ENCODE data around the gene IL1RL1.

IL1RL1 gene

GRCh38 chr2:102369866-102370265 is 58.5 kb downstream of the IL1RL1 start:
- no peak for DNase-seq (ENCODE audit: low spot score)

- DNase-seq (ENCODE audit: low spot score): no peak
Observed at GRCh38 chr2:102376052-102376591, 64.8 kb downstream of the IL1RL1 start.

- DNase-seq (ENCODE audit: low spot score): no peak
Observed at GRCh38 chr2:102383722-102384121, 72.4 kb downstream of the IL1RL1 start.

- no peak for DNase-seq (ENCODE audit: low spot score)
Observed at GRCh38 chr2:102385522-102385921, 74.2 kb downstream of the IL1RL1 start.

GRCh38 chr2:102386004-102386403 is 74.6 kb downstream of the IL1RL1 start:
- no peak for DNase-seq (ENCODE audit: low spot score)

GRCh38 chr2:102386867-102387541 is 75.6 kb downstream of the IL1RL1 start:
- no peak for DNase-seq (ENCODE audit: low spot score)

- DNase-seq (ENCODE audit: low spot score): no peak
Observed at GRCh38 chr2:102387763-102388546, 76.6 kb downstream of the IL1RL1 start.

GRCh38 chr2:102391565-102391964 is 80.2 kb downstream of the IL1RL1 start:
- DNase-seq (ENCODE audit: low spot score): no peak

GRCh38 chr2:102392096-102392495 is 80.7 kb downstream of the IL1RL1 start:
- DNase-seq (ENCODE audit: low spot score): no peak

GRCh38 chr2:102392942-102393341 is 81.6 kb downstream of the IL1RL1 start:
- no peak for DNase-seq (ENCODE audit: low spot score)

- DNase-seq (ENCODE audit: low spot score): no peak
Observed at GRCh38 chr2:102396012-102396411, 84.6 kb downstream of the IL1RL1 start.

GRCh38 chr2:102397209-102397608 is 85.8 kb downstream of the IL1RL1 start:
- no peak for DNase-seq (ENCODE audit: low spot score)

- no peak for DNase-seq (ENCODE audit: low spot score)
Observed at GRCh38 chr2:102399499-102400141, 88.3 kb downstream of the IL1RL1 start.

- no peak for DNase-seq (ENCODE audit: low spot score)
Observed at GRCh38 chr2:102401456-102401855, 90.1 kb downstream of the IL1RL1 start.
